Breast epithelium (tissue), 3 donors: ENCODE data around the gene PIGT.

ENCODE experiments used
- CTCF ChIP-seq, 3 donors: fragments of 450-650 bp; IDR thresholded peaks; one replicate each; pipeline ENCODE4 v1.5.1; 2016 to 2017; ENCODE audit warnings: antibody characterized with exemption in 3 of 3, mild to moderate bottlenecking in 3 of 3, moderate library complexity in 3 of 3
- POLR2A ChIP-seq: fragments of 450-650 bp; IDR thresholded peaks from one replicate; pipeline ENCODE4 v1.6.1; 2016; ENCODE audit warnings: antibody characterized with exemption, mild to moderate bottlenecking, moderate library complexity

- TF ChIP-seq CTCF (IDR thresholded peaks at IDR 0.05) (no peak), POLR2A (no peak)
Observed at GRCh38 chr20:45432294-45432693, 16.4 kb downstream of the PIGT start.
